ENCODE results near the gene ZBTB17. TPM values are rescaled to one million over a fixed set of nuclear protein-coding genes. Genes with fewer than 3 reads are reported as not detected.

Gene ZBTB17
- total and polyA plus RNA-seq, 9 of the 15 experiments (the other 6 are each of a cell fraction or from before 2014, with no cell fraction given) = 1.1 to 53.4 (median 29.6) TPM

DNA sequence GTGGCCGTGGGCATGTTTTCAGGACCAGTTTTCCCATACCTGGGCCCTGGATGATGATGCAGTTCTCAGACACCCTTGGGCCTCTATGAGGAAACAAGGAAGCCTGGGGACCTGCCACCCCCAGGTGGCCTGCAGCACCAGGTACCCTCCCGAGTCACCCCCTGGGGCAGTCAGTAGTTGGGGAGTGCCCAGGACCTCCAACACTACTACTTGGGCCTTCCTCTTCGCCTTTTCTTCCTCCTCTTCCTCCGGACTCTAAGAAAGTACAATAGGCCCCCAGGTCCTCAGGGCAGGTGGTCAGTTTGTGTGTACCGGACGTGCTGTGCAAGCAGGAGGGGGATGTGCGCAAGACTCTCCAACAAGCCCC is 16.3 kb upstream of the ZBTB17 start:
- H3K36me3 ChIP-seq (ENCODE audit: control insufficient read depth, insufficient read depth, low read length) = no peaks in the 10 kb centered on the region
- BruUV-seq (replicated peaks) = no TSS peak
- no peak for ATAC-seq
- no peaks in the 10 kb centered on the region for H4K20me1 ChIP-seq (replicated peaks; ENCODE audit: control insufficient read depth, insufficient read depth, low read length)
- no peak for FAIRE-seq
- H3K4me3 ChIP-seq = no peak overlapping the region
- H3K9me1 ChIP-seq (ENCODE audit: control insufficient read depth, insufficient read depth, low read length) = no peaks in the 10 kb centered on the region
- intact Hi-C loops (cut with micrococcal nuclease) (loop anchor here (5.0 kb wide), 1 partner anchor 40 kb away; no protein-coding TSS in a partner anchor), in situ Hi-C loops (cut with MboI) (no loop called here)
- no peaks in the 10 kb centered on the region for H3K9me3 ChIP-seq (replicated peaks; ENCODE audit: control insufficient read depth, insufficient read depth, low read depth, low read length)
- peaks cover 0 to 29% of the 10 kb centered on the region in 2 experiments; a peak in 2 of 5 replicates for H3K4me1 ChIP-seq (replicated peaks in 1 of 2; ENCODE audit: control insufficient read depth in 2 of 2, insufficient read depth in 2 of 2, low read length in 2 of 2)
- no peak overlapping the region for H2AFZ ChIP-seq (ENCODE audit: low read depth, low read length)
- H3K27ac ChIP-seq (ENCODE audit: extremely low read depth, low read depth, low read length) = no peak overlapping the region
- DNase-seq (ENCODE audit: extremely low read depth in 1 of 4, low spot score in 3 of 4) = no peak
- WGBS (ENCODE audit: insufficient coverage, low coverage, missing lambda C conversion rate) = 22% methylated on average over 7 of the region's 7 CpGs
- no peak overlapping the region for H3K9ac ChIP-seq (ENCODE audit: insufficient read depth in 1 of 2, low read depth in 2 of 2, low read length in 2 of 2)
- peaks cover 5 to 15% of the 10 kb centered on the region in 2 experiments; a peak in 3 of 5 replicates for H3K27me3 ChIP-seq (ENCODE audit: control insufficient read depth in 2 of 2, insufficient read depth in 2 of 2, low read length in 2 of 2)
- ChIA-PET CTCF (ENCODE audit: low intra/inter-chr PET ratio) (no interaction called here), POLR2A (no interaction called here)
- no peak overlapping the region for H3K4me2 ChIP-seq (ENCODE audit: insufficient read depth, low read length)
- no peaks in the 10 kb centered on the region for H3K79me2 ChIP-seq (ENCODE audit: control insufficient read depth, insufficient read depth, low read length)
- TF ChIP-seq HMG20B (CRISPR knock-in tag; IDR thresholded peaks at IDR 0.05) (no peak), ZNF263 (CRISPR knock-in tag; IDR thresholded peaks at IDR 0.05; ENCODE audit: borderline replicate concordance) (no peak), POLR2A (conservative IDR thresholded peaks at IDR 0.05) (no peak), MTF1 (CRISPR knock-in tag; IDR thresholded peaks at IDR 0.05; ENCODE audit: borderline replicate concordance) (no peak), MTA3 (IDR thresholded peaks at IDR 0.05; ENCODE audit: borderline replicate concordance) (no peak), ELF1 (tag; IDR thresholded peaks at IDR 0.05) (no peak), RERE (CRISPR knock-in tag; IDR thresholded peaks at IDR 0.05; ENCODE audit: borderline replicate concordance) (no peak), PATZ1 (CRISPR knock-in tag; IDR thresholded peaks at IDR 0.05; ENCODE audit: borderline replicate concordance) (no peak), CHAMP1 (IDR thresholded peaks at IDR 0.05) (no peak)
- TF ChIP-seq, protein P1, sequence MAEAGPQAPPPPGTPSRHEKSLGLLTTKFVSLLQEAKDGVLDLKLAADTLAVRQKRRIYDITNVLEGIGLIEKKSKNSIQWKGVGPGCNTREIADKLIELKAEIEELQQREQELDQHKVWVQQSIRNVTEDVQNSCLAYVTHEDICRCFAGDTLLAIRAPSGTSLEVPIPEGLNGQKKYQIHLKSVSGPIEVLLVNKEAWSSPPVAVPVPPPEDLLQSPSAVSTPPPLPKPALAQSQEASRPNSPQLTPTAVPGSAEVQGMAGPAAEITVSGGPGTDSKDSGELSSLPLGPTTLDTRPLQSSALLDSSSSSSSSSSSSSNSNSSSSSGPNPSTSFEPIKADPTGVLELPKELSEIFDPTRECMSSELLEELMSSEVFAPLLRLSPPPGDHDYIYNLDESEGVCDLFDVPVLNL (CRISPR knock-in tag; IDR thresholded peaks at IDR 0.05; ENCODE audit: low read depth) = no peak

Data from K562 (cell line).